GM19372 (cell line): ENCODE data around the gene ZNF593.

Experiments
- ATAC-seq: cut with Tn5 transposase; IDR thresholded peaks from one replicate; pipeline ENCODE4 v1.9.1; 2021; ENCODE audit warnings: mild to moderate bottlenecking, low read depth, moderate library complexity; ENCODE audit not compliant: unreplicated experiment

Gene ZNF593

DNA sequence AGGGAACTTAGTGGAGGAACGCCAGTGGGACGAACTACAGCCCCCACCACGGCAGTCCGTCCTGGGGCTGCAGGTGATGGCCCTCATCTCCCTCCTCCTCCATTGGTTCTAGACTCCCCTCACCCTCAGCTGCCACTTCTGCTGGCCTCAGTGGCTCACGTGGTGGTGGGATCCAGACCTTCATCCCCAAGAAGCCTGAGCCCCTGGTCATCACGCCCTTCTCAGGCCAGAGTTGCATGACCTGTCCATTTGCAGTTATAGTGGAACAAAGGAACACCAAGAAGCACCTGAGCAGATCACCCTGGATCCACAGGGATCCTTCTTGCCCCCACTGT is 23.8 kb upstream of the ZNF593 start:
- ATAC-seq: no peak

DNA sequence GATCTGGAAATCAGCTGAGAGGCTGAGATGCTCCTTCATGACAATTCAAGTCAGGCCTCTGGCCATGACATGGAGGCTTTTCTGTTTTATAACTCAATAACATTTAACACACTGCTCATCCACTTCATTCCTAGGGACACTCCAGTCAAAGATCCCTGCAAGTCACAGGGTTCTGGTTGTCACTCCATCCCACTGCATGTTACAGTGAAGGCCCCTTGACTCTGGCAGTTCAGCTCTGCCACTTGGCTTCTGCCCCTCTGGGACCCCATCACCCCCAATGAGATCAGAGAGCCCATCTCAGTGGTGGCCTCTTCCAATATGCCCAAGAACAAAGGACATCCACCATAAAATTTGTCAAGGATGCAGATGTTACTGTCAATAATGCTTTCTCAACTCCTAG is 20.8 kb upstream of the ZNF593 start:
- ATAC-seq: no peak

DNA sequence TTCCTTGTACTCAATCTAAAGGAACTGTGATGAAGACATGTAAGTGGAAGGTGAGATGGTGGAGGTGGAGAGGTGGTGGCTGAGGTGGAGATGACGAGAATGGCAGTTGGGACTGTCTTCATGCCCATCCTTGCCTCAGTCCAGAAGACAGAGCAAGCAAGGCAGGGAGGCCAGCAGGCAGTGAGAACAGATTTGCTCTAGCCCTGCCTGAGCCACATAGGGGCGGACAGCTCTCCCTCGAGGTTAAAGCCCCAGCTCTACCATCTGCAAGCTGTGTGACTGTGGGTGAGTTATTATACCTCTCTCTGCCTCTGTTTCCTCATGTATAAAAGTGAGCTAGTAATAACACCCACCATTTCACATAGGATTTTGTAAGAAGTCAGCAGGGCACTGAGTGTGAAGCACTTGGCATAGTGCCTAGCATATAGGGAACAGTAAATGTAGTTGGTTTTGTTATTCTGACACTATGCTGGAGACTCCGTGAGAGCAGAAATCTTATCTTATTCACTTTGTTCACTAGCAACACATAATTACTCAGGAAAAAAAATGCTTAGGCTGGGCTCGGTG is 15.7 kb upstream of the ZNF593 start:
- ATAC-seq: no peak

DNA sequence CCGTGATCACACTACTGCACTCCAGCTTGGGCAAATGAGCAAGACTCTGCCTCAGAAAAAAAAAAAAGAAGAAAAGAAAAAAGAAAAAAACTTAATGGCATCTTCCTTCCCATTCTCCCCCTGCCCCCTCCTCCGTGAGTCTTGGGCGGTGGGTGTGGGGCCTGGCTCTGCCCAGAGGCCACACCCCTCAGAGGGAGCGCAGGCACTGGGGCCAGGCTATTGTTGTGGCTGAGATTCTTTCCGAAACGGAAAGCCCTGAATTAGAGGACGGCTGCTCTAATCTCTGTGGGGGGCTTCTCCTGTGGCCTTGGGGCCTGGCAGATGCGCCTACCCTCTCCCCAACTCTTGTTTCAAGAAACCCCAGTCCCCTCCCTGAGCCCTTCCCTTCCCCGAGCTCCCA is 15.0 kb upstream of the ZNF593 start:
- no peak for ATAC-seq

DNA sequence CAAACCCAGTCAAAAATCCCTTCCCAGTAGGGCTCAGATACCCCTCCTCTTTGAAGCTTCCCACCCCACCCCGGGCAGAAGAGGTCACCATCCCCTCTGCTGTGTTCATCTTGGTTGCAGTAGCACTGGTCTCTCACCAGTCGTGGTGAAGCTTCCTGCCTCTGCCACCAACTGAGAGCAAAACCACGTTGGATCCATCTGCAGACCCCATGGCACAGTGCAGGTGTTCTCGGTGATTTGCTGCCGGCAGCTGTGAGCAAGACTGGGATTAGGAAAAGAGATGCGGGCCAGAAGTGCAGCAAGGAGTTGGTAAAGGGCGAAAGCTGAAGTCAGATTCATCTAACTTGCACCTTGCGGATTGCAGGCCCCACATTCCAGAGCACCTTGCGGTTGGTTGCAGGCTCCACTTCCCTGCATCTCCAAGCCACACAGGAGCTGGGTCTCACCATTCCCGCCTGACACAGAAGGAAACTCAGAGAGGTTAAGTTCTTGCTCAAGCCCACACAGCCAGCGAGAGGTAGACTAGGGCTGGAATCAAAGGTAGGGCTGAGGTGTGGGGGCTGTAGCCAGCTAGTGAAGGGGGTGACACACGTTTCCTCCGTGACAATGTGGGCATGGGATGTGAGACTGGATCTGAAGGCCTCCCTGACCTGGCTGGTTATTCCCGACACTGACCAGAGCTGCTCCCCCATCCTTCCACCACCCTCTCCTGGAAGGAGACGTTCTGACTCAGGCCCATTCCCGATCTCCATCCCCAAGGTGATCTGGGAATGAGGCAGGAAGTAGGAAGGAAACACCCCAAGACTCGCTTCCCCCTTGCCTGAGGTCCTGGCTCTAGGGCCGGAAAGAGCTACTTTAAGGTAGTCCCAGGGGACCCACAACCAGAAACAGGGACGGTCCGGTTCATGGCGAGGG is 14.1 kb upstream of the ZNF593 start:
- no peak for ATAC-seq

DNA sequence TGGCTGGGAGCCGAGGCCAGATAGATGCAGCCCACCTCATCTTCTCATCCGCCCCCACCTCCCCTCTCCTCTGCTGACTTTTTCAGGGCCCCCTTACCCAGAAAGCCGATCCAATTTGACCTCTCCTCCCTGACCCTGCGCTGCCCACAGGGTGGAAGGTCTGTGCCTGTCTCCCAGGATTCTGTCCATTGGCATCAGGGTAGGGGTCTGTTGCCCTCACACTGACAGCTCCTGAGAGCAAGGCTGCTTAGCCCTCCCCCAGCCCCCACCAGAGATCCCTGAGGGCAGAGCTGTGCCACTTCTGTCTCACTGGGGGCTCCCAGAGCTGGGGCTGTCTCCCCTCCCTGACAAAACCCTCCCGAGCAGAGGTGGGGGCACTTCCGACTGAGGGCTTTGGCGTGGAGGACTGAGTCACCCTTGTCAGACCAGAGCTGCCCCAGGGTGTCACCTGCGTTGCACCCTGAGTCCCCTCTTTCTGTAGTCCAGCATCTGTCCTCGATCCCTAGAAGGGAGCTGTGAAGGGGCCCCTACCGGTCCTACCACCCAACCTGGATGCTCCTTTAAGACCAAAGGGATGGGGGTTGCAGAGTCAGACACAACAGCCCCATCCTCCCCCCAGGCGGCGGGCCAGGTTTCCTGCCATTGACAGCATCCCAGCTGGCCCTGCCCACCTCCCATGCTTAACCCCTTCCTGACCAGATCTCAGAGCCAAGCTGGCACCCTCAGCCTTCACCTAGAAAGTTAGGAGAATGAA is 13.2 kb upstream of the ZNF593 start:
- no peak for ATAC-seq

DNA sequence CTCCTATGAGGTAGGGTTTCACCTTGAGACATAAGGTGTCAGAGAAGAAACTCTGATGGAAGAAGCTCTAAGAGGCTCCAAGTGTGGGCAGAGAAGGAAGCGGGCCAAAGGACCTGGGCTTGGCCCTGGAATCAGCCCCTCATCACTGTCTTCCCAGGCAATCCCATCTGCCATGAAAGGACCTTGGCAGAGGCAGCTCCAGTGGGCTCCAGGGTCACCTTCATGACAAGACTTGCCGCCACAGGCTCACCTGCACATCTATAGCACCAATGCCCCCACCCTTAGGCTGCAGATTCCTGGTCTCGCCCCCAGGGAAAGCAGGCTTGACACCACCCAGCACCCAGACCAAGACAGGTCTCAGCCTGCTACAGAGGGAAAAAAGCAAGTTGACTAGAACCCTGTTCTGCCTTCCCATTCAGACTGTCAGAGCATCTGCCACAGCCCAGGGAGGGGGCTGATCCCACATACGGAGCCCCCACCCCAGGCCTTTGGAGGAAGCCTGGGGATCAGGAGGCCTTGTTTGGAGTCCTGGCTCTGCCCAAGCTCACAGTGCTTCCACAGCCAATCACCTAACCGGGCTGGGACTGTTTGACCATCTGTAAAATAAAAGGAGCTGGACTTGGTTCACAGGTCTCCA is 11.3 kb upstream of the ZNF593 start:
- ATAC-seq: no peak

DNA sequence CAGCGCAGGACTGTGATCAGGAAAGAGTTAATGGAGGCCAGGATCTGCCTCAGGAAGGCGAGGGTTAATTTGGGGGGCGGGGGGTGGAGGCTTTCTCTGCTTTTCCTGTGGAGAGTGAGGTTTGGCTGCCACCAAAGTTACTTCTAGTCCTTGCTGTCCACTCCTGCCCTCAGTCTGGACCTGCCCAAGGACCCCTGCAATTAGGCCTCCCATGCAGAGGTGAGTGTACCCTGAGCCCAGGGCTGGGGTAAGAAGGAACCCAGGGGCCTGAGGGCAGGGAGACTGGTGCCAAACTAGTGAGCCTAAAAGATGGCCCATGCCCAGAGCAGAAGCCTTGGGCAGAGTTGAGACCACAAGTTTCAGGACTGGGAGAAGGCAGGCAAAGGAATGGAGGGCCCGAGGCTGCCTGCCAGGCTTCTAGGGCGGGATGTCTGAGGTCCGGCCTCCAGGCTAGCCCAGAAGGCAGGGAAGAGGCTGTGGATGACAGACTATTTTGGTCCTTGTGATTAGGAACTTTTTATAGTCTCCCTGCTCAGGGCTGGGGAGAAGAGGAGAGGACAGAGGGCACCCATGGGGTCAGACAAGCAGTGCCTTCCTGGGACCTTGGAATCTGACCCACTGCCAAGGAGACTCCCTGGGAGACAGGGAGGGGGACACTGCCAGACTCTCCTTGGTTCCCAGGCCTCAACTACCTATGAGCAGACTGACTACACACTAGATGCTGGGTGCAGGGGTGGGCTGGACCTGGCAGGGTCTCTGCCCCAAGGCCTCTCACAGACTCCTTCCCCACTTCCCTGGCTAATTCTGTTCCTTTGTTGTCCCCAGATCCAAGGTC is 10.6 kb upstream of the ZNF593 start, which contains the start of gene FAM110D:
FAM110D (plus strand) TSS at position 172 of the 835 bp plus-strand sequence. CDS start 2,213 bp downstream, outside the sequence.
- ATAC-seq: no peak

DNA sequence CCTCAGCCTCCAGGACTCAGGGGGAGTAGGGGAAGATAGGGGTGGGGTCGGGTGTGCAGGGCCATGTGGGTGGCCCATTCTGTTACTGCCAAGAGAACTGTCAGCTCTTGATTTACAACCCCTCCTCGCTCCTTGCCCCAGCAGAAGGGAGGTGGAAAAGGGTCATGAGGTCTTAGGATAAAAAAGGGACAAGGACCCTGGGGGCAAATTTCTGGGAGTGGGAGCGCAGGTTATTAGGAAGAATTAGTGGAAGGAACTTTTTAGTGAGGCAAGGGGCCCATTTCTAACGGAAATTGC is 10.0 kb upstream of the ZNF593 start:
- ATAC-seq: no peak

DNA sequence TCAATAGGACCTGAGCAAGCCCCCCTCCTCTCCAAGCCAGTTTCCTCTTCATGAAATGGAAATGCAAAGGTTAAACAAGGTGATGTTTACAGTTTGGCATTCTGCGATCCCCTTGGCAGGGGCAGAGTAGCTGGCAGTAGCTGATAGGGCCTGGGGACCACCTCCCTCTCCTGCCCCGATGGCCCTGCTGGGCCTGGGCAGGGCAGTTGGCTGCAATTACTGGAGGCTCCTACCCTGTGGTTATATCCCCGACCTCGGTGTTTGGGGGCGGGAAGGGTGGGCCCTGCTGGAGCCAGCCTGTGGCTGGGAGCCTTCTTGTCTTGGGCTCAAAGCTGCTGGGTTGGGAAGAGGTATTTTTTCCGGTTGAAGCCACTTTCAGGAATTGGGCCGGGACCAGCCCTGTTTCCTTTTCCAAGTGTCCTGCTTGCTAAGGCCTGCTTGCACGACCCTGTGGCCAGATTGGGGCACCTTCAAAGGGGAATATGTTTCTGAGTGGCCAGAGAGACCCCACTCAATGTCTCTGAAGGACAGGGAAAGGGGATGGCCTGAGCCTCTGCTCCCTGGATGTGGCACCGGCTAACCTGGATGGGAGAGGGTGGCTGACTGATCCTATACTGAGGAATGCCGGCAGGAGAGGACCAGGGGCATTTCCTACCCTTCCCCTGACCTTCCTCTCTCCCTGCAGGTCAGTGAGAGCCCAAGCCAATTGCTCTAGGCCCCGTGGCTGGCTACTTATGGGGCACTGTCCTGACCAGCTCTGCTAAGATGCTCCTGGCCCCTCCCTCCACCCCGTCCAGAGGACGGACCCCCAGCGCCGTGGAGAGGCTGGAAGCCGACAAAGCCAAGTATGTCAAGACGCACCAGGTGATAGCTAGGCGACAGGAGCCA is 8.9 kb upstream of the ZNF593 start:
- no peak for ATAC-seq

DNA sequence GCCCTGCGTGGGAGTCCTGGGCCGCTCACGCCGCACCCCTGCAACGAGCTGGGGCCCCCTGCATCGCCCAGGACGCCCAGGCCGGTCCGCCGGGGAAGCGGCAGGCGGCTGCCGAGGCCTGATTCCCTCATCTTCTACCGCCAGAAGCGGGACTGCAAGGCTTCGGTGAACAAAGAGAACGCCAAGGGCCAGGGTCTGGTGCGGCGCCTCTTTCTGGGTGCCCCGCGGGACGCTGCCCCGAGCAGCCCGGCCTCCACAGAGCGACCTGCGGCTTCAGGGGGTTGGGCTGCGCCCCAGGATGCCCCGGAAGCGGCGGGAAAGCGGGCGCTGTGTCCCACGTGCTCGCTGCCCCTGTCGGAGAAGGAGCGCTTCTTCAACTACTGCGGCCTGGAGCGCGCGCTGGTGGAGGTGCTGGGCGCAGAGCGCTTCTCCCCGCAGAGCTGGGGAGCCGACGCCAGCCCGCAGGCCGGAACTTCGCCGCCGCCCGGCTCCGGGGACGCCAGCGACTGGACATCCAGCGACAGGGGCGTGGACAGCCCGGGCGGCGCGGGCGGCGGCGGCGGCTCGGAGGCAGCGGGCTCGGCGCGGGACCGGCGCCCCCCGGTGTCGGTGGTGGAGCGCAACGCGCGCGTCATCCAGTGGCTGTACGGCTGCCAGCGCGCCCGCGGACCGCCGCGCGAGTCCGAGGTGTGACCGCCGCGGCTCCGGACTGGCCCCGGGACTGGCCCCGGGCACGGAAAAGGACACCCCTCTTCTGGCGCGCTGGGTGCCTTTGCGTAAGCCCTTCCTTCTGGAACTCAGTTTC is 8.1 kb upstream of the ZNF593 start:
- ATAC-seq: no peak

DNA sequence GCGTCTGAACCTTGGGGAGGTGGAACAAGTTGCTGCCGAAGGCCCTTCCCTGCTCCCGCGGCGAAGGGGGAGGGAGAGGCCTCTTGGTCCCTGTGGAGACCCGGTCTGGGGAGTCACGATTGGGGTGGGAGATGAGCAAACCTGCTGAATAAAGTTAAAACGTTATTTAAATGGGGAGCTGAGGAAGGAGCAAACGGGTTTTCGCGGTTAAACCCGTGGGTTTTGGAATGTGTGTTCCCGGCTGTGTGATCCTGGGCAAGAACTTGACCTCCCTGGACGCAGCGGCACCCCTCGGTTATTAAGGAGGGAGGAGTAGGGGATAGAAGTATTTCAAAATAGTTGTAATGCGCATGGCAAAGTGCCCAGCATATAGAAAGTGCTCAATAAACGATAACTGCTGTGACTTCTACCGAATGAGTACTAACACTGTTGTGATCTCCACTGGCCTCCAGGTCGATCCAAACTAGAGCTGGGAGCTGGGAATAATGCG is 7.4 kb upstream of the ZNF593 start:
- ATAC-seq: no peak

DNA sequence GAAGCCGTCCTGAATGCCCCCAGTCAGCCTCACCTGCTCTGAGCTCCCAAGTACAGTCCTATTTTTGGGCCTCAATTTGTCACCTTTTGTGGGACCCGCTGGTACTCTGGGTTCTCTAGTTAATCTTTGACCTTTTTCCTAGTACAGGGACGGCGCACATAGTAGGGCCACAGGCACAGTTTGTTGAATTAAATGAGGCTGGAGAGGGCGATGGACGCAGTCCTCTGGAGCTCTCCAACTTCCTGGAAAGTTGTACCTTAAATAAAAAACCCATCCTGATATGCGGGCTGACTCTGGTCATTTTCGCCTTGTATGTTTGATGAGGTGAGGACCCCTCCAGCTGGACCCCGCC is 6.0 kb upstream of the ZNF593 start:
- no peak for ATAC-seq

DNA sequence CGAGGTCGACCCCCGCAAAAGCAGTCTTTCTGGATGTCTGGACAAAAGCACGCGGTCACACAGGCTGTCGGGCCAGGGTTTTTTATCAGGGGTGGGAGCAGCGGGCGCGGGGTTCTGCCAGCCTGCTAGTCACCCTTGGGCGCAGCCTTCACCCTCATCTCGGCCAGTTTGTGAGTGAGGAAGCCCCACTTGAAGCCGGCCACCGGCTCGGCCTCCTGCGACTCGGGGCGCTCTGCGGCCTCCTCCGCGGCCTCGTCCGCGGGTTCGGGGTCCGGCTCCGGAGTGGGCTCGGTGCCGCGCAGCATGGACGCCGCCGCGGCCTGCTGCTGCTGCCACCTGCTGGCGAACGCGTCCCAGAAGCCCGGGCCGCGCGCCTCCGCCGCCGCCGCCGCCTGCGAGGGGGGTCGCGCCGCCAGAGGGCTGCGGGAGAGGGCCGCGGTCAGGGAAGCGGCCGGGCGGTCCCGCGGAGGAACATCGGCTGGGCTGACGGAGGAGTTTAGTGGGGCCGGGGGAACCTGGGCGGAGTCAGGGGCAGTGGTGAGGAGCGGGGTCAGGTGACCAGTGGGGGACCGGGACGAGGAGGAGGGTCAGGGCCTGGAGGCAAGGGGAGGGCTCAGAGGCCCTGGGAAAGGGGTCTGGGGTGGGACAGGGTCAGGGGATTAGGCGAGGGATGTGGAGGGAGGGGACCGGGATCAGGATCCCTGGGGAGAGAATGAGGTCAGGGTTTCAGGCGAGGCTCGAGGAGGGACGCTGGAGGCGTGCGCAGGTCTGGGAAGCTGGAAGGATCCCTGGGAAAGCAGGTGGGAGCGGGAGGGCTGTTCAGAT is 5.5 kb upstream of the ZNF593 start:
- no peak for ATAC-seq

DNA sequence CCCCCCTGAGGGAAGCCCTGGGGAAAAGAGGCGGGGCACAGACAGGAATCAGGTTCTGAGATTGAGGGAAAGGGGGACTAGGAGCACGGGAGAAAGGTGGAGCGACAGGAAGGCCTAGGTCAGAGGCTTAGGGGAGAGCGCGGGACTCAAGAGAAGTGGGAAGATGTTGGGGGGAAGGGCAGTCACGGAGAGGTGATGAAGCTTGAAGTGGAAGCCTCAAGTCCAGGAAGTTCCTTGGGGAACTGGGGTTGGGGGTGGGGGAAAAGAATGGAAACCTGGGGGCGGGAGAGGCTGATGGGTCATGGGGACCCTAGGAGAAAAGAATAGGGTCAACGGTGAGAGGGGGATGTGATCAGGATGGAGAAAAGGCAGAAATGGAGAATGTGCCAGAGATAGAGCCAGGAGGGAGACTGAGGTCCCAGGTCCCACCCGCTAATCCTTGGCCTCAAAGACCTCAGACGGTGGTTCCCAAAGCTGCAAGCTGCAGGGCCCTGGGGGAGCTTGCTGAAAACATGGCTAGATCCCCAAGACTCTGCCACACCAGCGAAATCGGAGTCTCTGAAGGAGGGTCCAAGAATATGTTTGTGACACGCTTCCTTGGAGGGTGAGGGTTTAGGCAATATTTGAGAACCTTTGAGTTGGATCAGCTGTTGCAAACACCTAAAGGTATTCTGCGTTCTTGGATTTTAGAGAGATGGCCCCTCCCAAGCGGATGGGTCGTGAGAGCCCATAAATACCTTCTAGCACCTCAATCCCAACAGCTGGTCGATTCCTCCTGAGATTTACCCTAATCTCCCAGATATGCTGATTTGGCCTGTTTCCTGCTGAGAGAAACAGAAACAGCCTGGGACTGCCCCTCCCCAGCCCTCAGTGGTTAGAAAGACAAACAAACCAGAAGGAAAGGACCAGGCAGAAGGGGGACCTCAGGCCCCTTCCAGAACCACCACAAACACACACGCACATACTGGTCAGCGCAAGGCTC is 4.6 kb upstream of the ZNF593 start:
- ATAC-seq: no peak

DNA sequence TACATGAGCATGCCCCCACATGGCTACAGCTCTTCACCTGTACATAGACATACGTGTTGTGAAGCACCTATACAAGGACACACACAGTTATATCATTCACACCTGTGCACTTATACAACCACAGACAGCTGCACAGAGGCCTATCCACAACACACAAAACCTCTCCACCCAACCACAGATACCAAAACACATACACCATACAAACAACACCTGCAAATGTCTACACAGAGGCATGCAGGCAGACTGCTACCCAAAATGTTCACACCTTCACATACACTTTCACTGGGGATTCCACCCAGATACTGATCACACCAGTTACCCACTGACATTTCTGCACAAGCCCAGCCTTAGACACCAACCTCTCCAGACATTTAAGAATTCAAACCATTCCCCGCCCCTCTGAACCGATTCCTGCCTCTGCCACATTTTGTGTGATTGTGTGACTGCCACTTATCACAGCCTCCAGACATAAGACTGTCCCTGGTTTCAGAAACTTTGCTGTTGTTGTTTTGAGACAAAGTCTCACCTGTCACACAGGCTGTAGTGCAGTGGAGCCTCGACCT is 2.9 kb upstream of the ZNF593 start:
- no peak for ATAC-seq
